H9 (cell line): Measurements from ENCODE around the gene XBP1. TPM values are rescaled to one million over a fixed set of nuclear protein-coding genes. Genes with fewer than 3 reads are reported as not detected.

Experiments
- DNase-seq: peaks from one replicate; pipeline ENCODE4 v3.0.0-alpha.2; 2017
- H2AFZ ChIP-seq: one replicate; pipeline ENCODE4 v1.6.1; 2013; ENCODE audit warnings: mild to moderate bottlenecking, low read length, control low read depth, moderate library complexity
- H2AK5ac ChIP-seq: 2 replicates; pipeline ENCODE4 v1.6.1; 2013; ENCODE audit warnings: low read length, control low read depth, mixed read lengths; ENCODE audit not compliant: insufficient read length
- H2BK120ac ChIP-seq: one replicate; pipeline ENCODE4 v1.6.1; 2013; ENCODE audit warnings: low read depth, mild to moderate bottlenecking, low read length, control low read depth, inconsistent platforms; ENCODE audit not compliant: poor library complexity, severe bottlenecking
- H2BK12ac ChIP-seq: 2 replicates; pipeline ENCODE4 v1.6.1; 2013; ENCODE audit warnings: low read length, control low read depth, mixed read lengths, low read depth; ENCODE audit not compliant: insufficient read length
- H2BK15ac ChIP-seq: 2 replicates; pipeline ENCODE4 v1.6.1; 2013; ENCODE audit warnings: low read depth, low read length, control low read depth
- H2BK20ac ChIP-seq: one replicate; pipeline ENCODE4 v1.6.1; 2013; ENCODE audit warnings: low read depth, mild to moderate bottlenecking, low read length, control low read depth, inconsistent platforms; ENCODE audit not compliant: poor library complexity, severe bottlenecking
- H2BK5ac ChIP-seq: 2 replicates; pipeline ENCODE4 v1.6.1; 2013; ENCODE audit warnings: low read length, control low read depth, mixed read lengths; ENCODE audit not compliant: insufficient read length
- H3K14ac ChIP-seq: 2 replicates; pipeline ENCODE4 v1.6.1; 2013; ENCODE audit warnings: low read length, control low read depth; ENCODE audit not compliant: insufficient read depth
- H3K18ac ChIP-seq: 2 replicates; pipeline ENCODE4 v1.6.1; 2013; ENCODE audit warnings: low read depth, mild to moderate bottlenecking, mixed read lengths, low read length, control low read depth; ENCODE audit not compliant: insufficient read length
- H3K23ac ChIP-seq: 2 replicates; pipeline ENCODE4 v1.6.1; 2013; ENCODE audit warnings: low read length, control low read depth, mixed read lengths, low read depth; ENCODE audit not compliant: insufficient read length
- H3K23me2 ChIP-seq: 2 replicates; pipeline ENCODE4 v1.6.1; 2013; ENCODE audit warnings: low read depth, mild to moderate bottlenecking, mixed read lengths, low read length, control low read depth; ENCODE audit not compliant: insufficient read length, poor library complexity, severe bottlenecking
- H3K27ac ChIP-seq: 2 replicates; pipeline ENCODE4 v1.5.1; 2013; ENCODE audit warnings: low read length, control low read depth, mixed read lengths, low read depth; ENCODE audit not compliant: insufficient read length
- H3K27me3 ChIP-seq: 2 replicates; pipeline ENCODE4 v1.6.1; 2013; ENCODE audit warnings: low read length, control low read depth, inconsistent platforms; ENCODE audit not compliant: insufficient read depth
- H3K4ac ChIP-seq: 2 replicates; pipeline ENCODE4 v1.6.1; 2013; ENCODE audit warnings: low read depth, mild to moderate bottlenecking, control low read depth, inconsistent platforms, low read length, moderate library complexity
- H3K4me1 ChIP-seq: 2 replicates; pipeline ENCODE4 v1.6.1; 2013; ENCODE audit warnings: low read length, control low read depth, inconsistent platforms; ENCODE audit not compliant: insufficient read depth
- H3K4me2 ChIP-seq: 2 replicates; pipeline ENCODE4 v1.6.1; 2013; ENCODE audit warnings: low read length, control low read depth, mixed read lengths; ENCODE audit not compliant: insufficient read length, insufficient read depth
- H3K56ac ChIP-seq: 2 replicates; pipeline ENCODE4 v1.6.1; 2013; ENCODE audit warnings: low read depth, mild to moderate bottlenecking, mixed read lengths, low read length, control low read depth; ENCODE audit not compliant: insufficient read length
- H3K79me1 ChIP-seq: 2 replicates; pipeline ENCODE4 v1.6.1; 2013; ENCODE audit warnings: low read depth, mild to moderate bottlenecking, moderate library complexity, low read length, control low read depth, inconsistent platforms; ENCODE audit not compliant: insufficient read depth, poor library complexity, severe bottlenecking
- H3K79me2 ChIP-seq: 2 replicates; pipeline ENCODE4 v1.6.1; 2013; ENCODE audit warnings: low read length, control low read depth, inconsistent platforms; ENCODE audit not compliant: insufficient read depth
- H3K9ac ChIP-seq: 2 replicates; pipeline ENCODE4 v1.6.1; 2013; ENCODE audit warnings: low read length, control low read depth, mixed read lengths; ENCODE audit not compliant: insufficient read length; ENCODE audit errors: extremely low read depth
- H3K9me3 ChIP-seq: one replicate; pipeline ENCODE4 v1.6.1; 2013; ENCODE audit warnings: low read depth, low read length, inconsistent platforms; ENCODE audit not compliant: control insufficient read depth
- H3T11ph ChIP-seq: one replicate; pipeline ENCODE4 v1.6.1; 2013; ENCODE audit warnings: mild to moderate bottlenecking, low read length, control low read depth, inconsistent platforms
- H4K20me1 ChIP-seq: one replicate; pipeline ENCODE4 v1.6.1; 2013; ENCODE audit not compliant: control insufficient read depth, insufficient read length, insufficient read depth
- H4K5ac ChIP-seq: 2 replicates; pipeline ENCODE4 v1.6.1; 2013; ENCODE audit warnings: low read depth, mild to moderate bottlenecking, mixed read lengths, low read length, control low read depth; ENCODE audit not compliant: insufficient read length
- H4K8ac ChIP-seq: replicated peaks from 2 replicates; pipeline ENCODE4 v1.6.1; 2013; ENCODE audit warnings: low read length, control low read depth, mixed read lengths, low read depth; ENCODE audit not compliant: insufficient read length
- H4K91ac ChIP-seq: 2 replicates; pipeline ENCODE4 v1.6.1; 2013; ENCODE audit warnings: low read depth, mild to moderate bottlenecking, moderate library complexity, mixed read lengths, low read length, control low read depth; ENCODE audit not compliant: insufficient read length
- H3K27ac Mint-ChIP-seq, 3 experiments: 2 replicates in 2 of 3; 3 replicates in 1 of 3; pipeline ENCODE4 v1.8.0; 2020 to 2021; ENCODE audit warnings: mixed read lengths in 3 of 3, mild to moderate bottlenecking in 1 of 3, moderate library complexity in 1 of 3
- H3K27me3 Mint-ChIP-seq: 2 replicates; pipeline ENCODE4 v1.8.0; 2021; ENCODE audit warnings: low read depth, mild to moderate bottlenecking, moderate library complexity, mixed read lengths
- H3K36me3 Mint-ChIP-seq, 3 experiments: 2 replicates in 2 of 3; 3 replicates in 1 of 3; pipeline ENCODE4 v1.8.0; 2020 to 2021; ENCODE audit warnings: low read depth in 3 of 3, mixed read lengths in 3 of 3; ENCODE audit not compliant: insufficient read depth in 1 of 3
- H3K4me1 Mint-ChIP-seq, 2 experiments: 2 replicates each; pipeline ENCODE4 v1.8.0; 2020; ENCODE audit warnings: mixed read lengths in 2 of 2
- H3K4me3 Mint-ChIP-seq, 2 experiments: 2 replicates in 1 of 2; 3 replicates in 1 of 2; pipeline ENCODE4 v1.8.0; 2020 to 2021; ENCODE audit warnings: mild to moderate bottlenecking in 2 of 2, mixed read lengths in 2 of 2, moderate library complexity in 1 of 2
- H3K9me3 Mint-ChIP-seq, 2 experiments: 2 replicates in 1 of 2; 3 replicates in 1 of 2; pipeline ENCODE4 v1.8.0; 2020; ENCODE audit warnings: mild to moderate bottlenecking in 2 of 2, mixed read lengths in 2 of 2, moderate library complexity in 1 of 2
- WGBS: extraction: QIAGEN DNeasy Blood & Tissue Kit; methylation state at CpG from one replicate; pipeline ENCODE4 v1.1.7; 2013; ENCODE audit warnings: missing lambda C conversion rate, low lambda C conversion rate, mixed read lengths; ENCODE audit not compliant: insufficient read length; ENCODE audit errors: extremely low coverage; 5-methylcytosine and 5-hydroxymethylcytosine counted together
- total RNA-seq: library from RNA; stranded (reverse); gene quantifications from 2 replicates; pipeline ENCODE4 v1.2.1, GENCODE V29; 2021
- TF ChIP-seq, protein P1 (sequence below): fragments of 200-600 bp; sonication (generic); conservative IDR thresholded peaks from 3 replicates; pipeline ENCODE4 v1.8.0; 2021; ENCODE audit warnings: antibody characterized with exemption, mild to moderate bottlenecking

The XBP1 gene
- total RNA-seq, 1 experiment from 2014 or later = 114 TPM

DNA sequence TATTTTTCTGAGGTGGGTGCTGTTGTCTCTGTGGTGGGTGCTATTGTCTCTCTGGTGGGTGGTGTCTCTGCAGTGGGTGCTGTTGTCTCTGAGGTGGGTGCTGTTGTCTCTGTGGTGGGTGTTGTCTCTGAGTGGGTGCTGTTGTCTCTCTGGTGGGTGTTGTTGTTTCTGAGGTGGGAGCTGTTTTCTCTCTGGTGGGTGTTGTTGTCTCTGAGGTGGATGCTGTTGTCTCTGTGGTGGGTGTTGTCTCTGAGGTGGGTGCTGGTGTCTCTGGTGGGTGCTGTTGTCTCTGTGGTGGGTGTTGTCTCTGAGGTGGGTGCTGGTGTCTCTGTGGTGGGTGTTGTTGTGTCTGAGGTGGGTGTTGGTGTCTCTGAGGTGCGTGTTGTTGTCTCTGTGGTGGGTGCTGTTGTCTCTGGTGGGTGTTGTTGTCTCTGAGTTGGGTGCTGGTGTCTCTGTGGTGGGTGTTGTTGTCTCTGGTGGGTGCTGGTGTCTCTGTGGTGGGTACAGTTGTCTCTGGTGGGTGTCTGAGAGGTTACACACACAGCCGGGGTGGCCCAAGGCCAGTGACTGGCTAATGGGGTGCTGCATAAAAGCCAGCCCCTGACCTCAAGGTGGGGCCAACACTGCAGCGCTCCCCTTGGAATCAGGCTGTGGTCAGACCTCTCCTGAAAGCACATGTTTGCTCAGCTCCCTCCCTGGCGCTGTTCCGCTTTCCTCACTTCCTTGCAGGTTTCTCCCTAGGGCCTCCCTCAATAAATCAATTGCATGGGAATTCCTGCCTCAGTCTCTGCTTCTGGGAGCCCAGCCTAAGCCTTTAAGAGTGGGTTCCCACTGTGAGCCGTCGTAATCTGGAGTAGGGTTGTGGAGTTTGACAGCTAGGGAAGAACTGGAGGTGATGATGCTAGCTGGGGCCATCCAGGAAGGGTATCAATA lies 31.0 kb upstream of the XBP1 start:
- H3K4me2 ChIP-seq = no peak overlapping the region
- H4K91ac ChIP-seq = no peak overlapping the region
- H4K8ac ChIP-seq = no peak overlapping the region
- H3K23ac ChIP-seq = no peak overlapping the region
- no peak overlapping the region for H2BK15ac ChIP-seq
- no peak overlapping the region for H3K27ac ChIP-seq
- Mint-ChIP-seq H3K36me3 (peaks cover 0 to 3% (median 0%) of the 10 kb centered on the region in 3 experiments; a peak in 2 of 7 replicates), H3K4me3 (no peak overlapping the region), H3K27me3 (no peaks in the 10 kb centered on the region), H3K4me1 (peaks cover 2 to 6% of the 10 kb centered on the region in 2 experiments; a peak in 3 of 4 replicates), H3K9me3 (no peaks in the 10 kb centered on the region), H3K27ac (peak overlapping the region; percentile 13 to 73 (median 37); a peak in 4 of 7 replicates)
- no peak overlapping the region for H3K18ac ChIP-seq
- H3K9me3 ChIP-seq = no peaks in the 10 kb centered on the region
- H2AFZ ChIP-seq = no peak overlapping the region
- no CpG with 5 or more reads among the region's 7 CpGs for WGBS
- no peak overlapping the region for H2BK120ac ChIP-seq
- H2AK5ac ChIP-seq = no peak overlapping the region
- no peaks in the 10 kb centered on the region for H3K23me2 ChIP-seq
- DNase-seq = no peak
- H3K79me1 ChIP-seq = no peaks in the 10 kb centered on the region
- TF ChIP-seq, protein P1, sequence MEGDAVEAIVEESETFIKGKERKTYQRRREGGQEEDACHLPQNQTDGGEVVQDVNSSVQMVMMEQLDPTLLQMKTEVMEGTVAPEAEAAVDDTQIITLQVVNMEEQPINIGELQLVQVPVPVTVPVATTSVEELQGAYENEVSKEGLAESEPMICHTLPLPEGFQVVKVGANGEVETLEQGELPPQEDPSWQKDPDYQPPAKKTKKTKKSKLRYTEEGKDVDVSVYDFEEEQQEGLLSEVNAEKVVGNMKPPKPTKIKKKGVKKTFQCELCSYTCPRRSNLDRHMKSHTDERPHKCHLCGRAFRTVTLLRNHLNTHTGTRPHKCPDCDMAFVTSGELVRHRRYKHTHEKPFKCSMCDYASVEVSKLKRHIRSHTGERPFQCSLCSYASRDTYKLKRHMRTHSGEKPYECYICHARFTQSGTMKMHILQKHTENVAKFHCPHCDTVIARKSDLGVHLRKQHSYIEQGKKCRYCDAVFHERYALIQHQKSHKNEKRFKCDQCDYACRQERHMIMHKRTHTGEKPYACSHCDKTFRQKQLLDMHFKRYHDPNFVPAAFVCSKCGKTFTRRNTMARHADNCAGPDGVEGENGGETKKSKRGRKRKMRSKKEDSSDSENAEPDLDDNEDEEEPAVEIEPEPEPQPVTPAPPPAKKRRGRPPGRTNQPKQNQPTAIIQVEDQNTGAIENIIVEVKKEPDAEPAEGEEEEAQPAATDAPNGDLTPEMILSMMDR = no peak
- no peak overlapping the region for H3T11ph ChIP-seq
- H3K4ac ChIP-seq = no peak overlapping the region
- H3K56ac ChIP-seq = no peak overlapping the region
- no peak overlapping the region for H2BK20ac ChIP-seq
- H3K9ac ChIP-seq = no peak overlapping the region
- no peak overlapping the region for H2BK12ac ChIP-seq
- no peak overlapping the region for H4K5ac ChIP-seq
- no peaks in the 10 kb centered on the region for H3K27me3 ChIP-seq
- no peaks in the 10 kb centered on the region for H4K20me1 ChIP-seq
- no peak overlapping the region; the same call in 1 of the 2 replicates for H3K14ac ChIP-seq
- no peak overlapping the region for H2BK5ac ChIP-seq
- no peaks in the 10 kb centered on the region for H3K4me1 ChIP-seq
- no peaks in the 10 kb centered on the region for H3K79me2 ChIP-seq
